Measurements from ENCODE around the gene ZMIZ1.

Gene ZMIZ1

GRCh38 chr10:79254333-79255006, 185.7 kb downstream of the ZMIZ1 start:
- in situ Hi-C loops (cut with MboI; ENCODE audit: low sequenced_read_pairs), result no loop called here

- in situ Hi-C loops (cut with MboI; ENCODE audit: low sequenced_read_pairs), result no loop called here
These were observed 186.3 kb downstream of the ZMIZ1 start for GRCh38 chr10:79255007-79255507.

DNA sequence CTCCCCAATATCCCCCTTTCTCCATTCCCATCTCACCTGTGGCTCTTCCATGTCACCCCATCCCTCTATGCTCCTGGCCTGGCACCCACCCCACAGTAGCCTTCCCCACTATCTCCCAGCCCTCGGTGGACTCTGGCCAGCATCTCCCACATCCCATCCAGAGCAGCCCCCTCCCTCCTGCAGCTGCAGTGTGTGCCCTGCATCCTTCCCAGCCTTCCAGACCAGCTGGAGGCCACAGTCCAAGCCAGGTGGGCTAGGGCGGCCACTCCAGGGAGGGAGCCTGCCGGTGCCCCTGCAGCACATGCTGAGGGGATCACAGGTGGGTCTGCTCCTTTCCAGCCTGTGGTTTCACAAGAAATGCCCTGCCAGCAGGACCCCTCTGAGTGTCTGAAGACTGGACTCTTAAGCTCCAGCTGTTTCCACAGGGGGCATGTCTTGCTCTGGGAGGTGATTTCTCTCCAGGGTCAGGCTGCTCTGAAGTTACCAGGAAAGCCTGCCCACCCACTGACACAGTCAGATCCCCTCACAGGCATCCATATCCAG, 187.6 kb downstream of the ZMIZ1 start:
- in situ Hi-C loops (cut with MboI; ENCODE audit: low sequenced_read_pairs), result no loop called here

GRCh38 chr10:79258894-79259293, 190.1 kb downstream of the ZMIZ1 start:
- in situ Hi-C loops (cut with MboI; ENCODE audit: low sequenced_read_pairs), result no loop called here

DNA sequence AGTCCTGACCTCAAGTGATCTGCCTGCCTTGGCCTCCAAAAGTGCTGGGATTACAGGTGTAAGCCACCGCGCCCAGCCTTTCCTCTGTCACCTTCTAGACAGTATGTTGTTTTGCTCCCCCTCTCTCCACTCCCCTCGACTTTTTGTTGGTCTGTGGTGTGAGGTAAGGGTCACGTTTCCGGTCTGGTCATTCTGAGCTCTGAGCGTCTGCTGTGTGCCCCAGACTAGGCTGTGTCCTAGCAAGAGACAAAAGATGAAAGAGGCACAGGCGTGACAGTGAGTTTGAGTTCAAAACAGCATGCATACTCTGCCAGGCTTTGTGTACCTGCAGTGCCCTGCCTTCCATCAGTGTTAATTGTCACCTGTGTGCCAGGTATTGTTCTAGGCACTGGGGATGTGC, 191.1 kb downstream of the ZMIZ1 start:
- in situ Hi-C loops (cut with MboI; ENCODE audit: low sequenced_read_pairs), result no loop called here

DNA sequence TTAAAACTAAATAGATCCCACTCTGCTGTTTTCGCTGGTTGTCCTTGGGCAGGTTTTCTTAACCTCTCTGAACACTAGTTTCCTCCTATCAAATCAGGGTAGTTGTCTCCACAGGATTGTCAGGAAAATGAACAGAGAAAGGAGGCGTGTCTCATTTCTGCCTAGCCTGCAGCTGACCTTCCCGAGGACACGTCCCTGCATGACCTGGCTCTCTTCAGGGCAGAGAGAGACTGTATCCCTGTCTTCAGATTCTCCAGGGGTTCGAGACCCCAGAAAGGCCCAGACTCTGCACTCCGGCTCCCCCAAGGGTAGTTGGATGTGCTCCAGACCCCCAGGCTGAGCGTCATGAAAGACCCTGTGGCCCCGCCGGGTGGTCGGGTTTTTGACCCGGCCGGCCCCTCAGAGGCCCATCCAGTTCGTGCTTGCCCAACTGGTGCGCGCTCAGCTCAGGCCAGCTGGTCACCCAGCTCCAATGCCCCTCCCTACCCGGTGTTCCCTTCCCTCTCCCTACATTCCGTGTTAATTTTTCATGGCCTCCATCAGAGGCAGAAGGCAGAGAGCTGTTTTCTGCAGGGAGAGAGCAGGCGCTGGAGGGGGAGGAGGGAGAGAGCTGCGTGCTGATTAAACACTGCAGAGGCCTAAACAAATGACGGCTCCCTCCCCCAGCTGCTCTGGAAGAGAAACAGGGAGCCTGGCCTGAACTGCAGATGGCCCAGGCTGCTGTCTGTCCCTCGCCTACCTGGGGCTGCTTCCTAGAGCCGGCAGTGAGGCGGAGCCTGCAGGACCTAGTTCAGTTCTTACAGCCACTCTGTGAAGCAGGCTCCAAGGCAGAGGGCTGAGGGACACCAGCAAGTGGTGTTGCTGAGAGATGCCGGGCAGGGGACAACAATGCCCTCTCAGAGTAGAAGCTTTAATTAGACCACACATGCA, 192.3 kb downstream of the ZMIZ1 start:
- in situ Hi-C loops (cut with MboI; ENCODE audit: low sequenced_read_pairs), result no loop called here

DNA sequence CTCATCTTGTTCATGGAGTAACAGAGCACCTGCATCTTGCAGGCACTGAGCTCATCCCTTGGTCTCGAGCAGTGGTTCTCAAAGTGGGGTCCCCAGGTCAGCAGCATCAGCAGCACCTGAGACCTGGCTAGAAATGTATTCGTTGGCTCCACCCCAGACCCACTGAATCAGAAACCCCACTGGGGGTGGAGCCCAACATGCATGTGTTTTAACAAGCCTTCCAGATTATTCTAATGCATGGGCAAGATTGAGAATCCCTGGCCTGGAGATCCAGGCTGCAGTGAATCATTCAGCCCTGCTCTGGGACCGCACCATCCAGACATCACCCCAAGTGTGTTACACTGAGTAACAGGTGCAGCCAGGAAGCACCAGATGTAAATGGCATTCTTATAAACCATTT, 193.4 kb downstream of the ZMIZ1 start:
- in situ Hi-C loops (cut with MboI; ENCODE audit: low sequenced_read_pairs), result no loop called here

DNA sequence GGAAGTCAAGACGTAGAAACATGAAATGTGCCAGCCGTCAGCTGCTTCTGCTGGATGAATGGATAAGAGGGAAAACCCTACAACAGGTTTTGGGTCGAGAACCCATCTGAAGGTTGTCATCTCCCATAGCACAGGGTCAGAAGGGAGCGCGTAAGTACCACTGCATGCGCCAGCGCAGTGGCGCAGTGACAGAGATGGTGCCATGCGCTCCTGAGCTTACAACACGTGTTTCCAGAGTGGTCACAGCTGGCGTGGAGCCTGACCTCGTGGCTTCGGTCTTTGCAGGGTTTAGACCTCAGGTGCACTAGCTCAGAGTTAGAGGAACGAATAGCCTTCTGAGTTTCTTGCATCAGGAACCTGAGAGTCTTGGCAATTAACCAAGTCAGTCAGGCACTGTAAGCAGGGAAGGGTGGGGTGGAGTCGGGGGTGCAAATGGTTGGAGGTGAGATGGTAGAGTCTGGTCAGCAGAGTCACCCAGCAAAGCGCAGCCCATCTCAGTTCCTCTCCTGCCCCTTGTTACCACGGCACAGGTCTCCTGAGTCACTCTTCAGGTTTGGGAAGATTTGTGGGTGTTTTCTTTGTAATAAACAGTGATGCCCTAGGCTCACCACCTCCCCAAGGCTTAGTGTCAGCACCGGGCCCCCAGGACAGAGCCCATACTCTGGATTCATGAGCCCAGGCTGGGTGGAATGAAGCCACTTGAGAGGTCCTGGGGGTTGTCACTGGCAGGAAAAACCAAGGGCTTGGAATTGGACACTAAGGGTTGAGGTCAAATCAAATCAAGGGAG, 194.4 kb downstream of the ZMIZ1 start:
- in situ Hi-C loops (cut with MboI; ENCODE audit: low sequenced_read_pairs), result no loop called here

DNA sequence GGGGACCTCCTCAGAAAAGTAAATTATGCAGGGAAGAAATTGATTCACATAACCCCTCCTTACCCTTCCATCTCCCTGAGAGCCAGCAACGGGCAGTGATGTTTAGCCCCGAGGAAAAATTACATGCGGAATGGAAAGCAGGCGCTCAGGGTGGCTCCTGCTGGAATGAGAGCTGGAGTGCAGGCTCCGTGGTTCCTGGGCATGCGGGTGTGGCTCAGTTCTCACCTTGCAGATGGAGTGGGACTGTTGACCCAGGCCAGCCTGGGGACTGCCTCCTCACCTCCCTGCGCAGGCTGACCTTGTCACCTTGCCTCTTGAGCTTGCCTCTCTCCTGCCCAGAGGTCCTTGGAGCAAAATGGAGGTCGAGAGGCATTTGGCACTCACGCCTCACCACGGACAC, 195.2 kb downstream of the ZMIZ1 start:
- in situ Hi-C loops (cut with MboI; ENCODE audit: low sequenced_read_pairs), result no loop called here

DNA sequence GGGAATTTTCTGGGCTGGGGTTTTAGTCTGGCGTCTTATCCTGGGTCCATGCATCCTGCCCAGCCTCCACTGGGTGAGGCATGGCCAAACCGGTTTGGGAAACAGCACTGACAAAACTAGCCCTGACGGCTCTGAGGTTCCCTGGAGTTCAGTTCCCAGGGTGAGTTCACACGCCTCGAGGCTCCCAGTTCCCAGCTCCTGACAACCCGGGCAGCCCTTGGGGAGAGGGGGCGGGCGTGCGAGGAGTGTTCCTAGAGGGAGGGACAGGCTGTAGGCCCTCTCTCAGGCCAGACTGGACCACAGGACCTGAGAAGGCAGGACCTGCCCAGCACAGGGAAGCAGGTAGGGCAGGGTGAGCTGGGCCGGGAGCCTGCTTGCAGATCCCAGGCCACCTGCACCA, 196.2 kb downstream of the ZMIZ1 start:
- in situ Hi-C loops (cut with MboI; ENCODE audit: low sequenced_read_pairs), result no loop called here

DNA sequence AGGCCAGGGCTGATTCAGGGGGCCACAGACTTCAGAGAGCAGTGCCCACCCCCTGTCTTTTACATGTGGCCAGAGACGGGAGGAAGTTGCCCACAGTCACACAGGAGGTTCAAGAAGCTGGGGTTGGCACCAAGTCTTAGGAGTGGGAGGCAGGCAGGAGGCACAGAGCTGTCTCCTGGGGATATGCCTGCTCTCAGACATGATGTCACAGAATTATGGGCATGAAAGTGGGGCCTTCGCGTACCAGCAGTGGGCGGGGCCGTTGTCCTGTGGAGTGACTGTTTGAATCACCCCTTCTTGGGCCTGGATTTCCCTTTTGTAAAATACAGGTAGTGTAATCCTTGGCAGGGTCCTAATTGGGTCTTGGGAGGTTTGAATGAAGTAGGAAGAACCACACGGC, 197.3 kb downstream of the ZMIZ1 start:
- in situ Hi-C loops (cut with MboI; ENCODE audit: low sequenced_read_pairs), result no loop called here

- in situ Hi-C loops (cut with MboI; ENCODE audit: low sequenced_read_pairs), result no loop called here
These were observed 198.0 kb downstream of the ZMIZ1 start for GRCh38 chr10:79266543-79267312.

DNA sequence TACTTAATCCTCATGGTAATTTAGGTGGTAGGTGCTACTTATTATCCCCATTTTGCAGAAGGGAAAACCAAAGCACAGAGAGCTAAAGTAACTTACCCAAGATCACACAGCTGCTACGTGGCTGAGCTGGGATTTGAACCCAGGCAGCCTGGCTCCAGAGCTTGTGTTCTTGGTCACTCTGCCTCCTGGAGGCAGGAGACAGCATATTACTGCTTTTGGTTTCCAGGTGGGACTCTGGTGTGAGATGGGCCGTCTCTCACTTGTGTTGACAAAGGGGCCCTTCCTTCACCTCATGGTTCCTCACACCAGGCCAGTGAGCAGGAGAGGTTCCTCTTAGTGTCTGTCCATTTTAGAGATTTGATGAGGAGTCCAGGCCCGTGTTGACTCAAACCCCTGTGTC, 198.7 kb downstream of the ZMIZ1 start:
- in situ Hi-C loops (cut with MboI; ENCODE audit: low sequenced_read_pairs), result no loop called here

- in situ Hi-C loops (cut with MboI; ENCODE audit: low sequenced_read_pairs), result no loop called here
These were observed 199.4 kb downstream of the ZMIZ1 start for GRCh38 chr10:79268161-79268601.

GRCh38 chr10:79268742-79269141, 200.0 kb downstream of the ZMIZ1 start:
- in situ Hi-C loops (cut with MboI; ENCODE audit: low sequenced_read_pairs), result no loop called here

- in situ Hi-C loops (cut with MboI; ENCODE audit: low sequenced_read_pairs), result no loop called here
These were observed 200.7 kb downstream of the ZMIZ1 start for GRCh38 chr10:79269443-79269842.

GRCh38 chr10:79269969-79270368, 201.2 kb downstream of the ZMIZ1 start:
- in situ Hi-C loops (cut with MboI; ENCODE audit: low sequenced_read_pairs), result no loop called here

GRCh38 chr10:79270466-79271246, 201.9 kb downstream of the ZMIZ1 start:
- in situ Hi-C loops (cut with MboI; ENCODE audit: low sequenced_read_pairs), result no loop called here

DNA sequence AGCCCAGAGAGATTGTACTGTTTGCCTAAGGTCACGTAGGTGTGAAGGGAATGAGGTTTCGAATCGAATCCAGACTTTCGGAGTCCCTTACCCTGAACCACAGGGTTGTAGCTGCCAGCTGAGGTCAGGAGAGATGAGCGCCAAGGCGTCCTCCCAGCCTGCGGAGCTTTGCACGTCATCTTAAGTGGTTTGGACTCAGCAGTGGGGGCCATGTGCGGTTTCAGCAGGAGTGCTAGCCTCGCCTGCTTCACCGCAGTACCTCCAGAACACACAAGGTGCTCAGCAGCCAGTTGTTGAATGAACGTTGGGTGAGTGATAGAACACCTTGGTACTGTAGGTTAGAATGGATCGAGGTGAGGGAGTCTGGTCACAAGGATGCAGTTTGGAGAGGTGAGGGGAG, 203.6 kb downstream of the ZMIZ1 start:
- in situ Hi-C loops (cut with MboI; ENCODE audit: low sequenced_read_pairs), result no loop called here

Measured in hTERT RPE-1 (cell line).